ENCODE measurements around the gene TNIK. TPM values are rescaled to one million over a fixed set of nuclear protein-coding genes. Genes with fewer than 3 reads are reported as not detected.

The TNIK gene
- total RNA-seq, 4 donors from 2014 or later: 1.5 to 20.3 (median 7.7) TPM

DNA sequence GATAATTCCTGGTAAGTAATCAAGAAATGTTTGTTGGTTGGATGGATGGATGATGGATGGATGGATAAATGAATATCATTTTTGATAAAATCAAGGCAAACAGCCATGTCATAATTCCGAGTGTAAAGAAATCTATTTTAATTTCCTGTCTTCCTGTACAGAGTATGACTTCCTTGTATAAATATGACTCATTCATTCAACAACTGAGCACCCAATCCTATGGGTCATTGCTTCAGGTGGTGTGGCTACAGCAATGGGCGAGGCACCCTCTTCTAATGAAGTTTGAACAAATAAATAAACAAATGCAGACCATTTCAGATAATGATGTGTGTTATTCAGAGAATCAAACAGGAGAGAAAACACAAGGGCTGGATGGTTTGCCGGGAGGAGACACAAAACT is 198.7 kb downstream of the TNIK start:
- no peak for TF ChIP-seq CTCF (IDR thresholded peaks at IDR 0.05)
- TF ChIP-seq POLR2A (IDR thresholded peaks at IDR 0.05): no peak
- H3K36me3 ChIP-seq: no peaks in the 10 kb centered on the region
- no peaks in the 10 kb centered on the region for H3K4me1 ChIP-seq
- intact Hi-C loops (cut with DNase I; ENCODE audit: low total_unique reads): no loop called here
- H3K9me3 ChIP-seq: no peaks in the 10 kb centered on the region
- no peak overlapping the region for H3K4me3 ChIP-seq
- no peak overlapping the region for H3K27ac ChIP-seq
- H3K27me3 ChIP-seq: no peaks in the 10 kb centered on the region
- DNase-seq: no peak

GRCh38 chr3:171260899-171261298 is 199.3 kb downstream of the TNIK start:
- H3K9me3 ChIP-seq: no peaks in the 10 kb centered on the region
- TF ChIP-seq POLR2A (IDR thresholded peaks at IDR 0.05): no peak
- TF ChIP-seq CTCF (IDR thresholded peaks at IDR 0.05): no peak
- H3K4me1 ChIP-seq: no peaks in the 10 kb centered on the region
- intact Hi-C loops (cut with DNase I; ENCODE audit: low total_unique reads): no loop called here
- no peaks in the 10 kb centered on the region for H3K27me3 ChIP-seq
- DNase-seq: no peak
- no peak overlapping the region for H3K4me3 ChIP-seq
- no peak overlapping the region for H3K27ac ChIP-seq
- no peaks in the 10 kb centered on the region for H3K36me3 ChIP-seq

DNA sequence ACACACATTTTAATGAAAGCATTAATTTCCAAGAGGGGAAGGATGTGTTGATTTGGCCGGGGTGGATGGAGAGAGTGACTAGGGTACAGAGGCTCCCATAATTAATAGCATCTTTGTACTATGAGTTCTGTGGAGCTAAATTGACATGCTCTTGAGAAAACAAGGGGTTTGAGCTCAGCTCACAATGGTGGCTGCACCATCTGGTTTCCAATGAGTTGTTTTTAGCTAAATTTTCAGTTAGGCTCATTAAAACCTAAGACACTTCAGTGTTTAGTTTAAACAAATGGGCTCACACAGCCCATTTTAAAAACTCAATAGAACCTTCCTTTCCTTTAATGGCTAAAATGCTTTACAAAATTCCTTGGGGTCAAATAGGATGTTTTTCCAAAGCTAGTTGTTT is 199.7 kb downstream of the TNIK start:
- no peak overlapping the region for H3K27ac ChIP-seq
- intact Hi-C loops (cut with DNase I; ENCODE audit: low total_unique reads): no loop called here
- no peaks in the 10 kb centered on the region for H3K4me1 ChIP-seq
- no peak for DNase-seq
- no peak overlapping the region for H3K4me3 ChIP-seq
- H3K27me3 ChIP-seq: no peaks in the 10 kb centered on the region
- no peaks in the 10 kb centered on the region for H3K36me3 ChIP-seq
- no peaks in the 10 kb centered on the region for H3K9me3 ChIP-seq
- no peak for TF ChIP-seq POLR2A (IDR thresholded peaks at IDR 0.05)
- no peak for TF ChIP-seq CTCF (IDR thresholded peaks at IDR 0.05)

GRCh38 chr3:171258316-171258715 is 201.9 kb downstream of the TNIK start:
- intact Hi-C loops (cut with DNase I; ENCODE audit: low total_unique reads): no loop called here
- TF ChIP-seq CTCF (IDR thresholded peaks at IDR 0.05) (no peak), POLR2A (IDR thresholded peaks at IDR 0.05) (no peak)
- H3K36me3 ChIP-seq: no peaks in the 10 kb centered on the region
- H3K4me3 ChIP-seq: no peak overlapping the region
- no peaks in the 10 kb centered on the region for H3K9me3 ChIP-seq
- no peaks in the 10 kb centered on the region for H3K4me1 ChIP-seq
- H3K27me3 ChIP-seq: no peaks in the 10 kb centered on the region
- H3K27ac ChIP-seq: peak overlapping the region; percentile 39 to 55
- DNase-seq: peak in 1 of 2 donors; percentile 20

DNA sequence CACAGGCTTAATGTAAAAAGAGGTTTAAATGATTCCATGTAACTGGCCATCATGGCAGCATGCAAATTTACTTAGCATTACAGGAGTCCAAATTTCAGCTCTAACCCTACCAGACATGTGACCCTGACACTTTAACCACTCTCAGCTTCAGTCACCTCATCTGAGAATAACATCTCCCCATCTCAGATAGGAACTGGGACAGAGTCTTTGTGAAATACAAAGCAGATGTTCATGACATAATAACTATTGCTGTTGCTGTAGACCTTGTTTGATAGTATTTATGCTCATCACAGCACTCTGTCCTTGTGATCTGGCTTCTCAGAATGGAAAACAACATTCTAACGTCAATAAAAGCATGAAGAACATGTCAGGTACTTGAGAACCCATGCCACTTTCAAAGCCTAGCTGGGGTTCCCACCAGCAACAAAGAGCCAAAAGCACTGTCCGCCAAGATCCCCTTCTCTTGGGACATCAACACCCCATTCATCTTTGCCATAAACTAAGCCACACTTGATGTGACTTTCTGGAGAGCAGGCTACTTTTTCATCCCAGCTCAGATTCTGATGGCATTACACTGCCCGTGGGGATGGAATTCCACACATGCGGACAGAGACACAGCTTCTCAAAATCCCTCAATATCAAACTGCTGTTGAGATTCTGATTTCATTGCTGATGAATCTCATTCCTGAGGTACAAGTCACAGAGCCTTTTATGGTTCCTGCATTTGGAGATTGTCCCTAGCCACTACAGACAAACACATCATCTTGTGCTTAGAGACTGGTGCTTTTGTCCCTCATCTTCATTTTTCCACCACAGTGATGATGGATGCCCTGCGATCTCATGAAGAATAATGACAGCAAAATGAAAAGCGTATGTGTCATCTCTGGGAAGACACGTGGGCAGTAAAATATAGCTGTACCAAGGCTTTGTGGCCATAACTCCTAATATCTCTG is 202.7 kb downstream of the TNIK start:
- no peak overlapping the region for H3K4me3 ChIP-seq
- intact Hi-C loops (cut with DNase I; ENCODE audit: low total_unique reads): no loop called here
- H3K9me3 ChIP-seq: no peaks in the 10 kb centered on the region
- no peak for DNase-seq
- no peaks in the 10 kb centered on the region for H3K4me1 ChIP-seq
- no peaks in the 10 kb centered on the region for H3K27me3 ChIP-seq
- H3K27ac ChIP-seq: peak overlapping the region; percentile 39 to 55
- TF ChIP-seq CTCF (IDR thresholded peaks at IDR 0.05): no peak
- TF ChIP-seq POLR2A (IDR thresholded peaks at IDR 0.05): no peak
- H3K36me3 ChIP-seq: no peaks in the 10 kb centered on the region

Measured in uterus (tissue), 4 donors.